Osteoblast (primary cell): ENCODE data around the gene HPN. TPM values are rescaled to one million over a fixed set of nuclear protein-coding genes. Genes with fewer than 3 reads are reported as not detected.
A peak's percentile ranks its signal among the peaks of the same experiment; 100 is the strongest.
"Not testable (repeated sequence)": the region's sequence is repeated elsewhere in the genome, so short reads cannot be mapped to it uniquely, and the experiment has no call there.

ENCODE experiments used
- DNase-seq: peaks from one replicate; pipeline ENCODE4 v3.0.0; 2011; ENCODE audit warnings: low spot score, mixed read lengths; ENCODE audit not compliant: insufficient read length; ENCODE audit errors: missing footprints
- H2AFZ ChIP-seq: 2 replicates; pipeline ENCODE4 v1.6.0; 2011; ENCODE audit warnings: mild to moderate bottlenecking, low read length
- H3K27ac ChIP-seq: 2 replicates; pipeline ENCODE4 v1.5.1; 2011; ENCODE audit warnings: mild to moderate bottlenecking, low read depth, low read length, moderate library complexity
- H3K27me3 ChIP-seq: 2 replicates; pipeline ENCODE4 v1.6.0; 2012; ENCODE audit warnings: mild to moderate bottlenecking, control low read depth, inconsistent platforms, low read length, moderate library complexity; ENCODE audit not compliant: insufficient read depth
- H3K36me3 ChIP-seq: 2 replicates; pipeline ENCODE4 v1.5.1; 2011; ENCODE audit warnings: mild to moderate bottlenecking, low read length, control low read depth, moderate library complexity; ENCODE audit not compliant: insufficient read depth
- H3K4me1 ChIP-seq: 2 replicates; pipeline ENCODE4 v1.5.1; 2011; ENCODE audit warnings: mild to moderate bottlenecking, low read length, control low read depth, moderate library complexity; ENCODE audit not compliant: insufficient read depth
- H3K4me2 ChIP-seq: 2 replicates; pipeline ENCODE4 v1.6.0; 2011; ENCODE audit warnings: mild to moderate bottlenecking, low read length; ENCODE audit not compliant: insufficient read depth
- H3K4me3 ChIP-seq: fragments of 200-600 bp; sonication (generic); 3 replicates; pipeline ENCODE4 v1.5.1; 2012; ENCODE audit warnings: mild to moderate bottlenecking, low read length, inconsistent platforms; ENCODE audit not compliant: insufficient read depth
- H3K79me2 ChIP-seq: 2 replicates; pipeline ENCODE4 v1.6.0; 2012; ENCODE audit warnings: mild to moderate bottlenecking, low read length, control low read depth, inconsistent platforms; ENCODE audit not compliant: insufficient read depth
- H3K9me3 ChIP-seq: 2 replicates; pipeline ENCODE4 v1.5.1; 2011; ENCODE audit warnings: low read depth, low read length, control low read depth
- H4K20me1 ChIP-seq: 2 replicates; pipeline ENCODE4 v1.6.0; 2012; ENCODE audit warnings: mild to moderate bottlenecking, low read length, control low read depth; ENCODE audit not compliant: insufficient read depth
- total RNA-seq: library from RNA; depleted of rRNA; stranded (reverse); fragments of >200 nt; gene quantifications from 2 replicates; pipeline ENCODE4 v1.2.3, GENCODE V29; 2012
- TF ChIP-seq, protein P1 (sequence below): IDR thresholded peaks from 2 replicates; pipeline ENCODE4 v1.5.1; 2011; ENCODE audit warnings: mild to moderate bottlenecking, low read depth, low read length, moderate library complexity; ENCODE audit errors: extremely low read depth

HPN gene
- total RNA-seq, 1 donor: under 0.01 TPM

DNA sequence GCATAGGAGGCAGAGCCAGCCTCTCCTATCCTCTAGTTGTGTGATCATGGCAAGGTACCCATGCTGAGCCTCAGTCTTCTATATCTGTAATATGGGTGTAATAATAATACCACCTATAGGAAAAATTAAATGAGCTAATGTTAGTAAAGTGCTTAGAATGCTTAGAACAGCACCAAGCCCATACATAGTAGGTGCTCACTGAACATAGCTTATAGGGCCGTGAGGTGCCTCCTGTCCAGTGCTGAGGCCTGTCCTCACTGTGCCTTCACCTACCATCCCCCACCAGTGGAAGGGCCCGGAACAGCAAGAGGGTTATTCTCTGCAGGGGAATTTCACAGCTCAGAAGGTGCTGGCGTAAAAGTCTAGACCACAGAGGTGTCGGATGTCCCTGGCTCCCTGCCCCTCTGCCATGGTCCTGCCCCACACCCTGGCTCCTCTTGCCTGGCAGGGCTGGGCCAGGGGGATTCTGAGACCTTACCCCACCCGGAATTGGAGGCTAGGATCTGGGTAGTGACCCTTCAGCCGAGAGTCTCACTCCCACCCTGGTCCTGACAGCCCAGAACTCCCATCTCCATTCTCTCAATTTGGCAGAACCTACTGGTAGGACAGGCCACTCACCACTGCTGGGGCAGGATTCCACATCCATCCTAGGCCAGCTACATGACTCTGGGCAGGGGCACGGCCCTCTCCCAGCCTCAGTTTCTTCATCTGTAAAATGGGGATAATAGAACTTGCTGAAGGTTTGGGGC lies 13.5 kb upstream of the HPN start:
- H3K27ac ChIP-seq: no peak overlapping the region
- H3K4me3 ChIP-seq: no peak overlapping the region
- H3K9me3 ChIP-seq: no peaks in the 10 kb centered on the region
- no peaks in the 10 kb centered on the region for H4K20me1 ChIP-seq
- TF ChIP-seq, protein P1, sequence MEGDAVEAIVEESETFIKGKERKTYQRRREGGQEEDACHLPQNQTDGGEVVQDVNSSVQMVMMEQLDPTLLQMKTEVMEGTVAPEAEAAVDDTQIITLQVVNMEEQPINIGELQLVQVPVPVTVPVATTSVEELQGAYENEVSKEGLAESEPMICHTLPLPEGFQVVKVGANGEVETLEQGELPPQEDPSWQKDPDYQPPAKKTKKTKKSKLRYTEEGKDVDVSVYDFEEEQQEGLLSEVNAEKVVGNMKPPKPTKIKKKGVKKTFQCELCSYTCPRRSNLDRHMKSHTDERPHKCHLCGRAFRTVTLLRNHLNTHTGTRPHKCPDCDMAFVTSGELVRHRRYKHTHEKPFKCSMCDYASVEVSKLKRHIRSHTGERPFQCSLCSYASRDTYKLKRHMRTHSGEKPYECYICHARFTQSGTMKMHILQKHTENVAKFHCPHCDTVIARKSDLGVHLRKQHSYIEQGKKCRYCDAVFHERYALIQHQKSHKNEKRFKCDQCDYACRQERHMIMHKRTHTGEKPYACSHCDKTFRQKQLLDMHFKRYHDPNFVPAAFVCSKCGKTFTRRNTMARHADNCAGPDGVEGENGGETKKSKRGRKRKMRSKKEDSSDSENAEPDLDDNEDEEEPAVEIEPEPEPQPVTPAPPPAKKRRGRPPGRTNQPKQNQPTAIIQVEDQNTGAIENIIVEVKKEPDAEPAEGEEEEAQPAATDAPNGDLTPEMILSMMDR: no peak
- no peaks in the 10 kb centered on the region for H3K27me3 ChIP-seq
- peaks cover 5% of the 10 kb centered on the region for H3K4me1 ChIP-seq
- H2AFZ ChIP-seq: no peak overlapping the region
- no peaks in the 10 kb centered on the region for H3K79me2 ChIP-seq
- peaks cover 32% of the 10 kb centered on the region for H3K36me3 ChIP-seq
- DNase-seq: peak; percentile 88
- no peak overlapping the region for H3K4me2 ChIP-seq

DNA sequence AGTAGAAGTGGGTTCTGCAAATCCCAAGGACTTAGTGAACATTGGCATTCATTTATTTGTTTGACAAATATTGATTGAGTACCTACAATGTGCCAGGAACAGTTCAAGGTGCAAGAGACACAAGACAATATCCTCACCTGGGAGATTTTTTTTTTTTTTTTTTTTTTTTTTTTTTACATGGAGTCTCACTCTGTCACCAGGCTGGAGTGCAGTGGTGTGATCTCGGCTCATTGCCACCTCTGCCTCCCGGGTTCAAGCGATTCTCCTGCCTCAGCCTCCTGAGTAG lies 13.0 kb upstream of the HPN start:
- not testable (repeated sequence) for H3K27ac ChIP-seq, H3K9me3 ChIP-seq, H3K79me2 ChIP-seq, H3K4me1 ChIP-seq, H3K27me3 ChIP-seq, H3K4me3 ChIP-seq, DNase-seq, H2AFZ ChIP-seq, H4K20me1 ChIP-seq, H3K4me2 ChIP-seq
- H3K36me3 ChIP-seq: peaks cover 27% of the 10 kb centered on the region

- H2AFZ ChIP-seq, H4K20me1 ChIP-seq, H3K4me1 ChIP-seq, H3K27ac ChIP-seq, H3K27me3 ChIP-seq, H3K4me2 ChIP-seq, H3K4me3 ChIP-seq, H3K9me3 ChIP-seq, H3K79me2 ChIP-seq: not testable (repeated sequence)
- peaks cover 20% of the 10 kb centered on the region for H3K36me3 ChIP-seq
- peak; percentile 91 for DNase-seq
Observed at GRCh38 chr19:35029275-35029736, 12.2 kb upstream of the HPN start.

DNA sequence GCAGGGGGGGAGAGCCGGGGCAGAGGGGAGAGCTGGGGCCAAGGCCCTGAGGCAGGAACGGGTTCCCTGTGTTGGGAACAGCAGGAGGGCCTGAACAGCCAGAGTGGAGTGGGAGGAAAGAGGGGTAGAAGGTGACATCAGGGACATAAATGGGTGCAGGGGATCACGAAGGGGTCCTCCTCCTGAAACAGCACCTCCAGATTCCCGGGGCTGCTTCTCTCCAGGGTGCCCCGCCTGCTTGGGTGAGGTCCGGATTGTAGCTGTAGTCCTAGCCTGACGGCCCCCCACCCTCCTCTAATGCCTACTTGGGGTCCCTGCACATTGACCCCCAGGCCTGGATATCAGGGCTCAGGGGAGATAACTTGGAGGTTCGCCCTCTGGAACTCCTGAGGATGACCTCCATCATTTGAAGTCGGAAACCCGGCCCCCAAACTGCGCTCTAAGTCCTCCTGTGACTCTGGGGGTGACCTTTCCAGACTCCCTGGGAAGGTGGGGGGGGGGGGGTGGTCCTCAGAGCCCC lies 11.7 kb upstream of the HPN start:
- TF ChIP-seq, protein P1: no peak
- Histone ChIP-seq H3K27ac (no peak overlapping the region), H3K9me3 (no peaks in the 10 kb centered on the region), H3K4me2 (peak overlapping the region; percentile 74), H2AFZ (no peak overlapping the region), H3K79me2 (no peaks in the 10 kb centered on the region), H3K4me1 (peaks cover 5% of the 10 kb centered on the region), H3K27me3 (no peaks in the 10 kb centered on the region), H4K20me1 (no peaks in the 10 kb centered on the region), H3K36me3 (peaks cover 20% of the 10 kb centered on the region), H3K4me3 (peak overlapping the region; percentile 60)
- DNase-seq: peak; percentile 87
